NT2/D1 (cell line): ENCODE data around the gene CHTF8.
"Not testable (repeated sequence)": the region's sequence is repeated elsewhere in the genome, so short reads cannot be mapped to it uniquely, and the experiment has no call there.

Experiments used
- DNase-seq: peaks from one replicate; pipeline ENCODE4 v3.0.0-alpha.2; 2011; ENCODE audit warnings: low read depth, low spot score
- H3K27me3 ChIP-seq: 2 replicates; pipeline ENCODE4 v1.6.0; 2011; ENCODE audit warnings: mild to moderate bottlenecking; ENCODE audit not compliant: insufficient read length, insufficient read depth
- H3K36me3 ChIP-seq: 2 replicates; pipeline ENCODE4 v1.6.1; 2011; ENCODE audit warnings: mild to moderate bottlenecking, low read length, mixed read lengths; ENCODE audit not compliant: insufficient read depth, insufficient read length
- H3K4me1 ChIP-seq: 2 replicates; pipeline ENCODE4 v1.5.1; 2011; ENCODE audit not compliant: insufficient read depth, insufficient read length
- H3K4me3 ChIP-seq: 2 replicates; pipeline ENCODE4 v1.5.1; 2011; ENCODE audit warnings: low read depth; ENCODE audit not compliant: insufficient read length
- H3K9ac ChIP-seq: 2 replicates; pipeline ENCODE4 v1.6.0; 2011; ENCODE audit warnings: low read depth; ENCODE audit not compliant: insufficient read length
- H3K9me3 ChIP-seq: 2 replicates; pipeline ENCODE4 v1.5.1; 2011; ENCODE audit warnings: mild to moderate bottlenecking, low read length; ENCODE audit not compliant: insufficient read depth
- SUZ12 ChIP-seq: IDR thresholded peaks from 2 replicates; pipeline ENCODE4 v1.6.1; 2011; ENCODE audit not compliant: insufficient read length, insufficient read depth; ENCODE audit errors: extremely low read depth
- YY1 ChIP-seq: IDR thresholded peaks from 2 replicates; pipeline ENCODE4 v1.6.1; 2011; ENCODE audit not compliant: insufficient read length, insufficient read depth
- ZNF274 ChIP-seq: IDR thresholded peaks from 2 replicates; pipeline ENCODE4 v1.6.1; 2011; ENCODE audit warnings: mild to moderate bottlenecking, low read depth, low read length

The CHTF8 gene

GRCh38 chr16:69145658-69146057 is 13.3 kb upstream of the CHTF8 start:
- DNase-seq, result no peak
- Histone ChIP-seq H3K4me3 (no peak overlapping the region), H3K4me1 (no peaks in the 10 kb centered on the region), H3K9me3 (no peaks in the 10 kb centered on the region), H3K27me3 (no peaks in the 10 kb centered on the region), H3K9ac (no peak overlapping the region), H3K36me3 (peaks cover 82% of the 10 kb centered on the region)
- TF ChIP-seq ZNF274, result no peak

- Histone ChIP-seq H3K27me3 (no peaks in the 10 kb centered on the region), H3K9me3 (no peaks in the 10 kb centered on the region), H3K4me3 (no peak overlapping the region), H3K4me1 (no peaks in the 10 kb centered on the region), H3K36me3 (peaks cover 85% of the 10 kb centered on the region), H3K9ac (no peak overlapping the region)
- DNase-seq, result no peak
- no peak for TF ChIP-seq YY1
- TF ChIP-seq ZNF274, result no peak
- TF ChIP-seq SUZ12, result no peak
Observed at GRCh38 chr16:69143116-69143515, 10.7 kb upstream of the CHTF8 start.

- Histone ChIP-seq H3K36me3 (peaks cover 92% of the 10 kb centered on the region), H3K4me1 (no peaks in the 10 kb centered on the region), H3K27me3 (no peaks in the 10 kb centered on the region), H3K4me3 (no peak overlapping the region), H3K9me3 (no peaks in the 10 kb centered on the region), H3K9ac (no peak overlapping the region)
- DNase-seq, result no peak
- no peak for TF ChIP-seq ZNF274
Observed at GRCh38 chr16:69141936-69142335, 9.5 kb upstream of the CHTF8 start.

- Histone ChIP-seq H3K27me3 (no peaks in the 10 kb centered on the region), H3K4me1 (no peaks in the 10 kb centered on the region), H3K36me3 (peaks cover 96% of the 10 kb centered on the region), H3K4me3 (no peak overlapping the region), H3K9ac (no peak overlapping the region), H3K9me3 (no peaks in the 10 kb centered on the region)
- DNase-seq, result no peak
- TF ChIP-seq ZNF274 (no peak), SUZ12 (no peak)
Observed at GRCh38 chr16:69141014-69141413, 8.6 kb upstream of the CHTF8 start.

- H3K9me3 ChIP-seq, H3K4me3 ChIP-seq, H3K9ac ChIP-seq, H3K27me3 ChIP-seq, DNase-seq, H3K4me1 ChIP-seq: not testable (repeated sequence)
- peaks cover 93% of the 10 kb centered on the region for H3K36me3 ChIP-seq
Observed at GRCh38 chr16:69139464-69139863, 7.1 kb upstream of the CHTF8 start.

- Histone ChIP-seq H3K9me3 (no peaks in the 10 kb centered on the region), H3K9ac (no peak overlapping the region), H3K4me1 (no peaks in the 10 kb centered on the region), H3K27me3 (no peaks in the 10 kb centered on the region), H3K4me3 (no peak overlapping the region), H3K36me3 (peaks cover 93% of the 10 kb centered on the region)
- no peak for DNase-seq
- TF ChIP-seq YY1 (no peak), SUZ12 (no peak), ZNF274 (no peak)
Observed at GRCh38 chr16:69138608-69139007, 6.2 kb upstream of the CHTF8 start.

GRCh38 chr16:69133373-69133954 is 1.1 kb upstream of the CHTF8 start:
- H3K9me3 ChIP-seq, result no peaks in the 10 kb centered on the region
- peaks cover 64% of the 10 kb centered on the region for H3K36me3 ChIP-seq
- H3K27me3 ChIP-seq, result no peaks in the 10 kb centered on the region
- TF ChIP-seq ZNF274 (no peak), SUZ12 (no peak), YY1 (no peak)
- H3K4me1 ChIP-seq, result no peaks in the 10 kb centered on the region
- no peak for DNase-seq
- peak overlapping the region; percentile 92 for H3K9ac ChIP-seq
- peak overlapping the region; percentile 87 for H3K4me3 ChIP-seq

GRCh38 chr16:69131839-69132423 is 457 bp downstream of the CHTF8 start:
- H3K36me3 ChIP-seq, result peaks cover 57% of the 10 kb centered on the region
- DNase-seq, result peak; percentile 81
- H3K4me3 ChIP-seq, result peak overlapping the region; percentile 95
- TF ChIP-seq ZNF274 (no peak), YY1 (no peak), SUZ12 (no peak)
- H3K4me1 ChIP-seq, result no peaks in the 10 kb centered on the region
- no peaks in the 10 kb centered on the region for H3K9me3 ChIP-seq
- peak overlapping the region; percentile 94 for H3K9ac ChIP-seq
- H3K27me3 ChIP-seq, result no peaks in the 10 kb centered on the region
